Astrocyte of the spinal cord (primary cell): ENCODE measurements around the gene GLI1.
"Not testable (repeated sequence)": the region's sequence is repeated elsewhere in the genome, so short reads cannot be mapped to it uniquely, and the experiment has no call there.

Experiments
- DNase-seq: peaks from one replicate; pipeline ENCODE4 v3.0.0; 2011; ENCODE audit warnings: low read depth, low spot score
- H3K4me3 ChIP-seq: 2 replicates; pipeline ENCODE4 v1.5.1; 2011; ENCODE audit warnings: low read depth, mild to moderate bottlenecking, low read length, moderate library complexity
- in situ Hi-C: cut with HindIII; loops from 2 replicates; pipeline ENCODE4 v1.10.0; 2017; ENCODE audit warnings: low sequenced_read_pairs
- TF ChIP-seq, protein P1 (sequence below): IDR thresholded peaks from 2 replicates; pipeline ENCODE4 v1.5.1; 2012; ENCODE audit warnings: low read depth, mild to moderate bottlenecking, low read length, inconsistent platforms

Gene GLI1

DNA sequence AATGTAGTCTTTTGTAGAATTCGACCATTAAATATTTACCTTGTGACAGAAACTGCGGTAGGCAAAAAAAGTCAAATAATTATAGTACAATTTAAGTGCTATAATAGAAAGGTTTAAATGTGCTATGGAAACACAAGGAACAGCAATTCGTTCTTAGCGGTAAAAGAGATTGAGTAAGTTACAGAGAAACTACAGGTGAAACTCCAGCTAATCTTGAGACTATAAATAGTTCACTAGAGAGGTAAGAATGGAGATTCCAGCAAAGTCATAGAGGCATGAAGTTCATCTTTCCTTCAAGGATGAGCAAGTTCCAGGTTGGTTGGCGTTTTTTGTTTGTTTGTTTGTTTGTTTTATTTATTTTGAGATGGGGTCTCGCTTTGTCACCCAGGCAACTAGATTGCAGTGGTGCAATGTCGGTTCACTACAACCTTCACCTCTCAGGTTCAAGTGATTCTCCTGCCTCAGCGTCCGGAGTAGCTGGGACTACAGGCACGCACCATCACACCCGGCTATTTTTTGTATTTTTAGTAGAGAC lies 27.9 kb upstream of the GLI1 start:
- TF ChIP-seq, protein P1, sequence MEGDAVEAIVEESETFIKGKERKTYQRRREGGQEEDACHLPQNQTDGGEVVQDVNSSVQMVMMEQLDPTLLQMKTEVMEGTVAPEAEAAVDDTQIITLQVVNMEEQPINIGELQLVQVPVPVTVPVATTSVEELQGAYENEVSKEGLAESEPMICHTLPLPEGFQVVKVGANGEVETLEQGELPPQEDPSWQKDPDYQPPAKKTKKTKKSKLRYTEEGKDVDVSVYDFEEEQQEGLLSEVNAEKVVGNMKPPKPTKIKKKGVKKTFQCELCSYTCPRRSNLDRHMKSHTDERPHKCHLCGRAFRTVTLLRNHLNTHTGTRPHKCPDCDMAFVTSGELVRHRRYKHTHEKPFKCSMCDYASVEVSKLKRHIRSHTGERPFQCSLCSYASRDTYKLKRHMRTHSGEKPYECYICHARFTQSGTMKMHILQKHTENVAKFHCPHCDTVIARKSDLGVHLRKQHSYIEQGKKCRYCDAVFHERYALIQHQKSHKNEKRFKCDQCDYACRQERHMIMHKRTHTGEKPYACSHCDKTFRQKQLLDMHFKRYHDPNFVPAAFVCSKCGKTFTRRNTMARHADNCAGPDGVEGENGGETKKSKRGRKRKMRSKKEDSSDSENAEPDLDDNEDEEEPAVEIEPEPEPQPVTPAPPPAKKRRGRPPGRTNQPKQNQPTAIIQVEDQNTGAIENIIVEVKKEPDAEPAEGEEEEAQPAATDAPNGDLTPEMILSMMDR, result no peak
- no peak for DNase-seq
- H3K4me3 ChIP-seq, result no peak overlapping the region
- in situ Hi-C loops, result no loop called here

DNA sequence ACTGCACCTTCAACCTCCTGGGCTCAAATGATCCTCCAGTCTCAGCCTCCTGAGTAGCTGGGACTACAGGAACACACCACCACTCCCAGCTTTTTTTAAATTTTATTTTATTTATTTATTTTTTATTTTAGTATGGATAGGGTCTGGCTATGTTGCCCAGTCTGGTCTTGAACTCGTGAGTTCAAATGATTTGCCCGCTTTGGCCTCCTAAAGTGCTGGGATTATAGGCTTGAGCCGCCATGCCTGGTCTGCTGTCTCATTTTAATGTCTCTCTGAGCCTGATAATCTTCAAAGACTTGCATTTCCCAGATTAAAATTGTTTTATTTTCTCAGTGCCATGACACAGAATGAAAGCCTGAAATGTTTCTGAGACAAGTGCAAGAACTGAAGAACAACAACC lies 26.2 kb upstream of the GLI1 start:
- DNase-seq, result no peak
- in situ Hi-C loops, result no loop called here
- H3K4me3 ChIP-seq, result no peak overlapping the region
- TF ChIP-seq, protein P1, result no peak

DNA sequence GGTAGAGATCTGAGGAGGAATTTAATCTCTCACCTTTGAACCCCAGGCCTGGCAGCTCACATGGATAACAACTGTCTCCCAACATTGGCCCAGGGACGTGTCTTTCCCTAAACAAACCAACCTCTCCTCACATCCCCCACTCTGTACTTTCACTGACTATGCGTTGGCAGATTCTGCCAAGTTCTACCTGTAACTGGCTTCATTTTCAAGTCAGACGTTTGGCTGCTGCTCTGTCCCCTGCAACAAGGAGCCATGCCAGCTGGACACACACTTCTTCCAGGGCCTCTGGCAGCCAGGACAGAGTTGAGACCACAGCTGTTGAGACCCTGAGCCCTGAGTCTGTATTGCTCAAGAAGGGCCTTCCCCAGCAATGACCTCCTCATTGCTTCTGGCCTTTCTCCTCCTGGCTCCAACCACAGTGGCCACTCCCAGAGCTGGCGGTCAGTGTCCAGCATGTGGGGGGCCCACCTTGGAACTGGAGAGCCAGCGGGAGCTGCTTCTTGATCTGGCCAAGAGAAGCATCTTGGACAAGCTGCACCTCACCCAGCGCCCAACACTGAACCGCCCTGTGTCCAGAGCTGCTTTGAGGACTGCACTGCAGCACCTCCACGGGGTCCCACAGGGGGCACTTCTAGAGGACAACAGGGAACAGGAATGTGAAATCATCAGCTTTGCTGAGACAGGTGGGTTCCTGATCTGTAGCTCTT lies 24.9 kb upstream of the GLI1 start, which contains the start of gene INHBC:
INHBC (plus strand) TSS at position 268 of the 707 bp plus-strand sequence; CDS start at position 371, 103 bp downstream.
- DNase-seq, result no peak
- in situ Hi-C loops, result no loop called here
- TF ChIP-seq, protein P1, result no peak
- no peak within 1 kb of the TSS for H3K4me3 ChIP-seq

DNA sequence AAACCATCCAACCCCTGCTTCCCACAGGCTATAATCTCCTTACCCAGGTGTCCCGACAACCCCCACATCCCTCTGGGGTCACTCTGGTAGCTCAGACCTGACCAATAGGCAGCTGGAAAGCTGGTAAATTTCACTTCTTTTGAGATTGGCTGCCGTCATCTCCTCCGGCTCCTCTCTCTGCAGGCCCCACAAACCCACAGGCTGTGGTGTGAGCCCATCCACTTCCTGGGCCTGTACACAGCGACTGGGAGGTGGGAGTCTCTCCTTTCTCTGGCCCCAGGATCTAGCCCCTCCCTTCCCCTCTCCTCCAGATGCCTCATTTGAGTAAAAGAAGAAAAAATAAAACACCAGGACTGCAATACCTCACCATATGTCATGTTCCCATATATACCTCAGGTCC lies 24.3 kb upstream of the GLI1 start:
- H3K4me3 ChIP-seq, result no peak overlapping the region
- DNase-seq, result no peak
- TF ChIP-seq, protein P1, result no peak
- in situ Hi-C loops, result no loop called here

DNA sequence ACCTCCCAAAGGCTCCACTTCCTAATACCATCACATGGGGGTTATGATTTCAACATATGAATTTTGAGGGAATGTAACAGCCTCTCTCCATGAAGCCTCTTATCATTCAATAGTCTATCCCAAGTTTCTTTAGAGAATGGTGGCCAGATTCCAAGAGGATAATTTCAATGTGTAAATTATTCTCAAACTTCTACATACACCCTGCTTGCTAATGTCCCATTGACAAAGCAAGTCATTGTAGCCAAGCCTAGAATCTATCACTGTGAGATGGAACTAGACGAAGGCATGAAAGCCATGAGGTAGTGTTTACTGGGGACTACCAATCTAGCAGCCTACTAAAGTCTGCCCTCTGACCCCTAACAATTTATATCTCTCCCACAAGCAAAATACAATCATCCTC lies 21.2 kb upstream of the GLI1 start:
- H3K4me3 ChIP-seq, result no peak overlapping the region
- DNase-seq, result no peak
- in situ Hi-C loops, result no loop called here
- TF ChIP-seq, protein P1, result no peak

DNA sequence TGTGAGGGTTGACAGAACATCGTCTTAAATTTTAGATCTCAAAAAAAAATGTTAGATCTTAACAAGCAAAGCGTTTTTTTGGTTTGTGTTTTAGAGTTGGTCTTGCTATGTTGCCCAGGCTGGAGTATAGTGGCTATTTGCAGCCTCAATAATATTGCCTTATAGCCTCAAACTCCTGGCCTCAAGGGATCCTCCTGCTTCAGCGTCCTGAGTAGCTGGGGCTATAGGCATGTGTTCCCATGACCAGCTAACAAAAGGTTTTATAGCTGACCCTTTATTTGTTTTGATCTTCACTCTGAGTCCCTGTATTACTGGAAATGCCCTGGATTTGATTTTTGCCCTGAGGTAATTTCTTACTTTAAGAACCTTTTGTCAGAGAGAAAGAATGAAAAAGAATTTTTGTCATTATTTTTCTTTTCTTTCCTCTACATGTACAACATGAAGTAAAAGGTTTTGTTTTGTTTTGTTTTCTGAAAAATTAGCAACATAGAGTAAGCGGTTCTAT lies 19.8 kb upstream of the GLI1 start:
- TF ChIP-seq, protein P1, result no peak
- H3K4me3 ChIP-seq, result no peak overlapping the region
- in situ Hi-C loops, result no loop called here
- no peak for DNase-seq

DNA sequence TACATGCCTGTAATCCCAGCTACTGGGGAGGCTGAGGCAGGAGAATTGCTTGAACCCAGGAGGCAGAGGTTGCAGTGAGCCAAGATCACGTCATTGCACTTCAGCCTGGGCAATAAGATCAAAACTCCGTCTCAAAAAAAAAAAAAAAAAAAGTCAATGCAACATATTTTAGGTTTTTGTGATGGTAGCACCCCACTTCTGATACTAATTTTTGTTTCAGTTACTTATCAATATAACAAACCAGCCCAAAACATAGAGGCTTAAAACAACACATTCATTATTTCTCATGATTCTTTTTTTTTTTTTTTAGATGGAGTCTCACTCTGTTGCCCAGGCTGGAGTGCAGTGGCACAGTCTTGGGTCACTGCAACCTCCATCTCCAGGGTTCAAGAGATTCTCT lies 18.2 kb upstream of the GLI1 start:
- H3K4me3 ChIP-seq, in situ Hi-C loops, DNase-seq: not testable (repeated sequence)
